ENCODE measurements around the gene PDE8B.

- TF ChIP-seq CTCF (IDR thresholded peaks at IDR 0.05; ENCODE audit: insufficient read depth, low read depth, low read length): no peak
- TF ChIP-seq EZH2 (IDR thresholded peaks at IDR 0.05; ENCODE audit: insufficient read depth, low read length): no peak
Measured at GRCh38 chr5:77380636-77381035, 170.2 kb downstream of the PDE8B start.
